Bronchial epithelial cell (primary cell): ENCODE data around the gene BBS12. TPM values are rescaled to one million over a fixed set of nuclear protein-coding genes. Genes with fewer than 3 reads are reported as not detected.
A peak's percentile ranks its signal among the peaks of the same experiment; 100 is the strongest.

Experiments
- DNase-seq: peaks from one replicate; pipeline ENCODE4 v3.0.0-alpha.2; 2010; ENCODE audit warnings: low read depth
- FAIRE-seq: peaks from 2 replicates; lab custom pipeline; 2011; peaks lifted over from hg19 to GRCh38; lab: Jason Lieb, UNC
- H3K27me3 ChIP-seq: 2 replicates; pipeline ENCODE4 v1.5.1; 2011; ENCODE audit warnings: low read length; ENCODE audit not compliant: control insufficient read depth, insufficient read depth
- H3K36me3 ChIP-seq: 2 replicates; pipeline ENCODE4 v1.5.1; 2011; ENCODE audit warnings: low read length; ENCODE audit not compliant: control insufficient read depth, insufficient read depth
- H3K4me3 ChIP-seq: 2 replicates; pipeline ENCODE4 v1.5.1; 2011; ENCODE audit warnings: mild to moderate bottlenecking, low read depth, low read length, control low read depth
- total RNA-seq: library from RNA; depleted of rRNA; stranded (reverse); fragments of >200 nt; gene quantifications from 2 replicates; pipeline ENCODE4 v1.2.1, GENCODE V29; 2014
- TF ChIP-seq, protein P1 (sequence below): IDR thresholded peaks from 2 replicates; pipeline ENCODE4 v1.5.1; 2011; ENCODE audit warnings: mild to moderate bottlenecking, moderate library complexity, low read length, control low read depth, inconsistent platforms; ENCODE audit not compliant: insufficient read depth, severe bottlenecking

BBS12 gene
- total RNA-seq, 1 donor from 2014 or later = 4.5 TPM

DNA sequence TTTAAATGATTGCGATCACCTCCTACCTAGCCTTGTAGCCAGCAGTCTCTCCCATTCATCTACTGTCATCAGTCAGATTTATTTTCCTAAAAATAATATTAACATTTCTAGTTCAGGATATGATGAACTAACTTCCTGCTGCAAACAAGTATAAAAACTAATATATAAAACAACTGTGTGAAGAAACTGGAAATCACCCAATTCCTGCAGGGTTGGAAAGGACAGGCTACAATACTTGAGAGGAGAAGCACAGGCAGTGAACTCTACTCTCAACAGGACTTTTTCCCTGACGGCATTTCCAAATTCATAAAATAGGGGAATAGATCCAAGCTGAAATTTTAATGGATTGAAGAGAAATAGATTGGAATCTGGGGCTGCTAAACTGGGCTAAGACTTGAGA, 14.2 kb upstream of the BBS12 start:
- Histone ChIP-seq H3K36me3 (no peaks in the 10 kb centered on the region), H3K4me3 (no peak overlapping the region), H3K27me3 (no peaks in the 10 kb centered on the region)
- TF ChIP-seq, protein P1, sequence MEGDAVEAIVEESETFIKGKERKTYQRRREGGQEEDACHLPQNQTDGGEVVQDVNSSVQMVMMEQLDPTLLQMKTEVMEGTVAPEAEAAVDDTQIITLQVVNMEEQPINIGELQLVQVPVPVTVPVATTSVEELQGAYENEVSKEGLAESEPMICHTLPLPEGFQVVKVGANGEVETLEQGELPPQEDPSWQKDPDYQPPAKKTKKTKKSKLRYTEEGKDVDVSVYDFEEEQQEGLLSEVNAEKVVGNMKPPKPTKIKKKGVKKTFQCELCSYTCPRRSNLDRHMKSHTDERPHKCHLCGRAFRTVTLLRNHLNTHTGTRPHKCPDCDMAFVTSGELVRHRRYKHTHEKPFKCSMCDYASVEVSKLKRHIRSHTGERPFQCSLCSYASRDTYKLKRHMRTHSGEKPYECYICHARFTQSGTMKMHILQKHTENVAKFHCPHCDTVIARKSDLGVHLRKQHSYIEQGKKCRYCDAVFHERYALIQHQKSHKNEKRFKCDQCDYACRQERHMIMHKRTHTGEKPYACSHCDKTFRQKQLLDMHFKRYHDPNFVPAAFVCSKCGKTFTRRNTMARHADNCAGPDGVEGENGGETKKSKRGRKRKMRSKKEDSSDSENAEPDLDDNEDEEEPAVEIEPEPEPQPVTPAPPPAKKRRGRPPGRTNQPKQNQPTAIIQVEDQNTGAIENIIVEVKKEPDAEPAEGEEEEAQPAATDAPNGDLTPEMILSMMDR = no peak
- FAIRE-seq = no peak
- no peak for DNase-seq

DNA sequence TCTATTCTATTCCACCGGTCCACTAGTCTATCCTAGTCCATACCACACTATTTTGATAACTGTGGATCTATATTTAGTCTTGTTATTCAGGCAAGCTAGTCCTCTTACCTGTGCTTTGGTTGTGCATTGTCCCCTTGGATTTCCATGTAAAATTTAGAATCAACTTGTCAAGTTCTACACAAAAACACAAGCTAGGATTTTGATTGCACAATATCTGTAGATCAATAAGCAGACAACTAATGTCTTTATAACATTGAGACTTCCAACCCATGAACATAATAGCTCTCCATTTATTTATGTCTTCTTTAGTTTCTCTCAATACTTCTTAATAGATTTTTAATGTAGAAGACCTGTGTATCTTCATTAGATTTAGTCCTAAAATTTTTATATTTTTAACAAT, 10.2 kb upstream of the BBS12 start:
- DNase-seq = no peak
- TF ChIP-seq, protein P1 = no peak
- Histone ChIP-seq H3K4me3 (no peak overlapping the region), H3K27me3 (no peaks in the 10 kb centered on the region), H3K36me3 (no peaks in the 10 kb centered on the region)
- FAIRE-seq = no peak

DNA sequence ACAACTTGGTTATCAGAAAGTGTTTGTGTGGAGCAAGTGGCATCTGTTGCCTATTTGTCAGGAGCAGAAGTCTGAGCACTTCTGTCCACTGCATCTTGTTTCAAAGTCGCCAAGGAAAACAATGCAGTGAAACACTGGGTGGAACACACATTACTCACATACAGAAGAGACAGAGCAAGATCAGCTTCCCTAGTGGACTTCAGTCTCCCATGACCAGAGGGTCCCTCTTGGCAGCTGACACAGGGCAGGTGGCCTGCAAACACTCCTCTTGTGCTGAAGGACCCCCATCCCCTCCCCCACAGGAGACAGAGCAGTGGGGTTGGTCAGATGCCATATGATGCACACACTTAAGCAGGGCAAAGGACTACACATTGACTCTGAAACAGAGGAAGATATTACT, 3.6 kb upstream of the BBS12 start:
- TF ChIP-seq, protein P1 = no peak
- H3K4me3 ChIP-seq = no peak overlapping the region
- FAIRE-seq = no peak
- H3K27me3 ChIP-seq = no peaks in the 10 kb centered on the region
- H3K36me3 ChIP-seq = no peaks in the 10 kb centered on the region
- DNase-seq = no peak

DNA sequence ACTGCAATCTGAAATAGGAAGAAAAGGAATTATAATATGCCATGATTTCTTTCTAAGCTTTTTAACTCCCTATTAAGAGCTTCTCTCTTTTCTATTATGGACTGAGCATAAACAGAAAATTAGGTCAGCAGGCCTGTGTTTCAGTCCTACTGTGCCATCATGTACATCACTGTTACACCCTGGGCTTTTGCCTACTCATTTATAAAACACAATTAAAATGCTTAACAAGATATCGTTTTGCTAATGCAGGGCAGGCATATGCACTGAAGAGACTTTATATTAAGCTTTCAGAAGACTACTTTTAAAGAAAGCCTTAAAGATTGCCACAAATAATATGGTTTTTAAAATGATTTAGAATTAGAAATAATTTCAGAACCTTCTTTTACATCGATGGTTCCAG, 828 bp upstream of the BBS12 start:
- H3K36me3 ChIP-seq = no peaks in the 10 kb centered on the region
- H3K27me3 ChIP-seq = no peaks in the 10 kb centered on the region
- no peak for DNase-seq
- no peak overlapping the region for H3K4me3 ChIP-seq
- TF ChIP-seq, protein P1 = no peak
- FAIRE-seq = no peak

DNA sequence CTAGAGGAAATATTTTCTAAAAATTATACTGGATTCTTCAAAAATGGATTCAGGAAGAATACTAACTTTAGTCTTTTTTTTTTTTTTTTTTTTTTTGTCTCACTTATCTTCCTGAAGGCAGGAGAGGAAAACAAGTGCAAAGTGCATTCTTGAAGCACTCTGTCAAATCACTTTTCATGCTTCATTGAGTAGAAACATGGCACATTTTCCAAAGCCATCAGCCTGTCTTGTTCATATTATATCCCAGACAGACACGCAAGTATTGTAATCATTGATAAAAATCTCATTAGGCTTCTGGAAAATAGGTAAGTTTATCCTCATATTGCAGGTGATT, 1.2 kb downstream of the BBS12 start:
- no peak for FAIRE-seq
- H3K4me3 ChIP-seq = no peak overlapping the region

DNA sequence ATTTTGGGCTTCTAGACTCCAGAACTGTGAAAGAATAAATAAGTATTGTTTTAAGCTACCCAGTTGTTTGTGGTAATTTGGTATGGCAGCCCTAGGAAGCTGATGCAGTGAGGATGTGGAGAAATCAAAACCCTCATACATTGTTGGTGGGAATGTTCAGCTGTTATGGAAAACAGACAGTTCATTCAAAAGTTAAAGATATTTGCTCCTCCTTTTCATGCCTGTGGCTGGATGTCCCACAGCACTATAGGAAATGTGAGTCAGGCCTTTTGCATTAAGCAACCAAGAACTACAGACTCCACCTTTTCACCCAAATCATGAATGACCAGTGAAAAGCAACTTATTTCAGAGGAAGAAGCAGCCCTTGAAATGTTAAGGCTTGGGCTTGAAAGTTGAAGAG, 6.7 kb downstream of the BBS12 start:
- DNase-seq = peak; percentile 48
- TF ChIP-seq, protein P1 = no peak
- FAIRE-seq = no peak
- Histone ChIP-seq H3K27me3 (no peaks in the 10 kb centered on the region), H3K36me3 (no peaks in the 10 kb centered on the region), H3K4me3 (no peak overlapping the region)

More for the DNA sequence above, 1.2 kb downstream of the BBS12 start:
- TF ChIP-seq, protein P1 = no peak
- DNase-seq = no peak
- Histone ChIP-seq H3K36me3 (no peaks in the 10 kb centered on the region), H3K27me3 (no peaks in the 10 kb centered on the region)
